Measurements from ENCODE around the gene UAP1. TPM values are rescaled to one million over a fixed set of nuclear protein-coding genes. Genes with fewer than 3 reads are reported as not detected.

UAP1 gene
- total RNA-seq, 8 experiments from 2014 or later: 33.2 to 78.9 (median 56.9) TPM

Other genes starting within 250 kb of the UAP1 start
- 1 to 10 TPM in 3 of 8 experiments, under 1 TPM in 3, not detected in 2; 0.49 to 2.7 (median 1.1) TPM for gene SPATA46, start 184.9 kb upstream of the UAP1 start, total RNA-seq
- 1 to 10 TPM in 7 of 8 experiments, under 1 TPM in 1; 0.22 to 9.3 (median 3.9) TPM for gene C1orf226, start 180.0 kb upstream of the UAP1 start, total RNA-seq
- under 1 TPM in 7 of 8 experiments, not detected in 1; 0.05 to 1.00 (median 0.21) TPM for gene SH2D1B, start 149.6 kb upstream of the UAP1 start, total RNA-seq
- 10 to 100 TPM; 26.7 to 79.7 (median 36.7) TPM for gene UHMK1, start 63.9 kb upstream of the UAP1 start, total RNA-seq
- gene DDR2, start 70.7 kb downstream of the UAP1 start, total RNA-seq: 10 to 100 TPM in 4 of 8 experiments, 1 to 10 TPM in 3, under 1 TPM in 1; 0.96 to 75.2 (median 28.6) TPM
- gene HSD17B7, start 229.0 kb downstream of the UAP1 start, total RNA-seq: 10 to 100 TPM; 12.9 to 51.3 (median 24.5) TPM

All from motor neuron (in vitro differentiated cells).